ENCODE results near the gene SLCO3A1.
"Not testable (repeated sequence)": the region's sequence is repeated elsewhere in the genome, so short reads cannot be mapped to it uniquely, and the experiment has no call there.

Gene SLCO3A1

GRCh38 chr15:92044203-92044909 is 190.8 kb downstream of the SLCO3A1 start:
- DNase-seq: no peak

DNA sequence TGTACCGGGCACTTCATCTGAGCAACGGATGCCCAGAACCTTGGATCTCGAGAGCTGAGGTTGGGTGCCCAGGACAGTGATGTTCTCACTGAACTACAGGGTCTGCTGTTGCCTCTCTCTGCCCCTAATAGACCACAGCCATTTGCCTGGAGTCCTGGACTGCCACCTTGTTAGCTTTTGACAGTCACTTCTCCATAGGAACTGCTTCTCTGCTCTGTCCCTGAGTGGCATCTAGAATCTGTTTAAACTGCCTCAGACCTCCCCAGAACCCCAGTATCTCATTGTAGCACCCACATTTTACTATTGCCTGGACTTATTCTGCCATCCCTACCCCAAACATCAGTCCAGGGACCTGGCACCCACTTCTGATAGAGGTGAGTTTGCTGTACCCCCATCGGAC is 194.4 kb downstream of the SLCO3A1 start:
- DNase-seq: no peak

GRCh38 chr15:92048739-92049138 is 195.2 kb downstream of the SLCO3A1 start:
- no peak for DNase-seq

- DNase-seq: no peak
These were observed 195.9 kb downstream of the SLCO3A1 start for GRCh38 chr15:92049290-92049989.

GRCh38 chr15:92050220-92050898 is 196.9 kb downstream of the SLCO3A1 start:
- DNase-seq: no peak

DNA sequence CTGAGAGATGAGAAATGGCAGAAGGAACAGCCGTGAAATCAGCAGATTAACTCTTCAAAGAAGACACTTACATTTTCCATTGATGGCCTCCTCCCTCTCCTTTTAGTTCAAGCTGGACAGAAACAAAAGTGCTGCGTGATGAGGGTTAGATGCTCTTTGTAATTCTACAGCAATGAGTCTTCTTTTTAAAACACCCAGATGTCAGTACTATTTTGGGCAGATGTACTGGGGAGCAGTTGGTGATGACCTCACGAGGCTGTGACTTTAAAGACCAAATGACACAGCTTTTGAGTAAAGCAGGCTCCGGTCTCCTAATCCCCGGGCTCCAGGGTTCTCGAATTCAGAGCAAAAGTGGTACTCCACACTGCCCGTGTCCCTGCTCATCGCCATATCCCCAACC is 198.2 kb downstream of the SLCO3A1 start:
- no peak for DNase-seq

- DNase-seq: no peak
These were observed 200.3 kb downstream of the SLCO3A1 start for GRCh38 chr15:92053753-92054316.

DNA sequence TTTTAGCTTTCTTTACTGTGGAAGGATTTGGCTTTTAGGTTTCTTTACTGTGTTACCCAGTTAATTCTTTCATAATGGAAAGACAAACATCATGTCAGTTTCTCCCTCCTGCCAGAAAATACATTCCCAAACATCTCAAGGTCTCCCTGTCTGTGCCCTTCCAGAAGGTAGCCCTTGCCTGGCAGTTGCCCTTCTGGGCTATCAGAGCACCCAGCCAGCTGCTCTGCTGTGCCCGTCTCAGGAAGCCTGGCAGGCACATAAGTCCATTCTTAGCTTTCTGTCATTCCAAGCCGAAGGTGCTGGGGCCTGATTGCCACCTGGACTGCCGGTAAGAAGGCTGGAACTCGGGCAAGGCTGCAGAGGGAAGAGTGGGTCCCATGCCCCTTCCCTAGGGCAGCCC is 203.4 kb downstream of the SLCO3A1 start:
- DNase-seq: no peak

- DNase-seq: no peak
These were observed 205.8 kb downstream of the SLCO3A1 start for GRCh38 chr15:92059036-92059970.

- DNase-seq: not testable (repeated sequence)
These were observed 206.4 kb downstream of the SLCO3A1 start for GRCh38 chr15:92059971-92060311.

- no peak for DNase-seq
These were observed 208.1 kb downstream of the SLCO3A1 start for GRCh38 chr15:92061511-92062195.

DNA sequence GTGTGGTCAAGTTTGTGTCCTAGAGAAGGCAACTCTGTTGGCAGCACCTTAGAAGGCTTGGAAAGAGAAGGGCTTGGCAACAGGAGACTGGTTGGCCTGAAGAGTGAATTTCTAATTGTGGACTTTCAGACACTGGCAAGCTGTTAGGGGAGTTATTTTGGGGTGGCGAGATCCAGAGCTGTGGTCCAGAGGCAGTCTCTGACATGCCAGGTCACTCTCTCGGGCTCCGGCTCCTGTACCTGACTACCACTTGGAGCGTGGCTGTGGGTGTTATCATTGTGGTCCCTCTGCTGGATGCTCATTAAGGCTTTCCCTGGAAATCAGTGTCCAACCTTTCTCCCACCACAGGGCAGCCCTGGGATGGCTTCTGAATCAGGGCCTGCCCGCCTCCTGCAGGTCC is 209.0 kb downstream of the SLCO3A1 start:
- no peak for DNase-seq

DNA sequence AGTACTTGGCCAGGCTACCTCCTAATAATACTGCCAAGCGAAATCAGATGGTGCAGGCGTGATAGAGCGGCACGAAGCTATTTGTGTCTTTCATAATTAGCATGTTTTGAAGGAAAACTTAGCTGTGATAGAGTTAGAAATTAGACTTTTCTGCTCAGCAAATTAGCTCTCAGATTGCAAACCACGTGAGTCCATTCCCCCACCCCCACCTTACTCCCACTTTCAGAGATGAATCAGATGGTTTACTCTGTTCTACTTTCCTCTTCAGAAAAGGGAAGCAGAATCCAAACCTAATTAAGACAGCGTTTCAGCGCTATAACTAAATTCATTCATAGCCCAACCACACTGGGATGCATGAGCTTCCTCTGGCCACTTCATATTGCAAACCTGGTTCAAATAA is 214.6 kb downstream of the SLCO3A1 start:
- no peak for DNase-seq

DNA sequence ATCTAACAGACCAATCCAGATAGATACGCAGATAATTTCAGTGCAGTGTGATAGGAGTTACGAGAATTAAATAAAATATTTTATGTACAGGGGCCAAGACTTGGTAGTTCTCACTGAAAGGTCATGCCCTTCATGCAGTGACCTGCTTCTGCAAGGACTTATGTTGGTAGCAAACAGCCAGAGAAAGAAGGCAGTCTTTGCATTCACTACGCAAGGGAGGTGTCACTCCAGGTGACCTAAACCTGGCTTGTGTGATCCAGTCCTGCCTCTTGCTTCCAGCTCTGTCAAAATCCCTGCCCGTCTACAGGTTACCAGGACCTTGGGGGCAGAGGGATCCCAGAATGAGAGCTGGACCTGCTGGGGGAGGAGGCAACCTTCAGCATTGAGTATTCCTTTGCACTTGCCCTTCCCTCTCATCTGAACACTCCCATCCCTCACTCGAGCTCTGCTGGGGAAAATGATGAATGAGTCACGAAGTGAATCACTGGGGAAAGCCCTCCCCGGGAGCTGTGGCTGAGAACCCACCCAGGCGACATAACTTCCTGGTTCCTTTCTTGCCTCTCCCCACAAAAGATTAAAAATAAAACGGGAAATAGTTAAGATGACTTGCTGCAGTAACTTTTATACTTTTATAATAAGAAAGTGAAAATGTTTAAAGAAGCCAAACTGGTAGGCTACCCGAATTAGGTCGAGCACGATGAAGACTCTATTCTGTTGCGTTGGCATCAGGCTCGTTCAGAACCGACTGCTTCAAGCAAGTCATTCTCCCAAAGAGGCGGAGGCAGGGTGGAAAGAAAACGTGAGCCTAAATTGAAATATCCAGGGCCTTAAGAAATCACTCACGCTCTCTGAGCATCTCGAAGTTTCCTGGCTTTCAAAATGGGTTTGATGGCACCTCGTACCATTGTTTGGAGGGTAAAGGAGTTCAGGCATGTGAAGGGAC is 216.1 kb downstream of the SLCO3A1 start:
- peak; percentile 30 to 75 for DNase-seq

DNA sequence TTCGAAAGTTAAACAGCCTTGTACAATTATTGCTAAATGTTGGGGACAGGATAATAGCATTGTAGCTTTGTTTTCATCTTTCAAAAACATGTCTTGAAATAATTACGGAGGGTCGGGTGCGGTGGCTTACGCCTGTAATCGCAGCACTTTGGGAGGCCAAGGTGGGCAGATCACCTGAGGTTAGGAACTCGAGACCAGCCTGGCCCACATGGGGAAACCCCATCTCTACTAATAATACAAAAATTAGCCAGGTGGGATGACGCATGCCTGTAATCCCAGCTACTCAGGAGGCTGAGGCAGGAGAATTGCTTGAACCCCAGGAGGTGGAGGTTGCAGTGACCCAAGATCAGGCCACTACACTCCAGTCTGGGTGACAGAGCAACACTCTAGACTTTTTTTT is 216.7 kb downstream of the SLCO3A1 start:
- DNase-seq: not testable (repeated sequence)

DNA sequence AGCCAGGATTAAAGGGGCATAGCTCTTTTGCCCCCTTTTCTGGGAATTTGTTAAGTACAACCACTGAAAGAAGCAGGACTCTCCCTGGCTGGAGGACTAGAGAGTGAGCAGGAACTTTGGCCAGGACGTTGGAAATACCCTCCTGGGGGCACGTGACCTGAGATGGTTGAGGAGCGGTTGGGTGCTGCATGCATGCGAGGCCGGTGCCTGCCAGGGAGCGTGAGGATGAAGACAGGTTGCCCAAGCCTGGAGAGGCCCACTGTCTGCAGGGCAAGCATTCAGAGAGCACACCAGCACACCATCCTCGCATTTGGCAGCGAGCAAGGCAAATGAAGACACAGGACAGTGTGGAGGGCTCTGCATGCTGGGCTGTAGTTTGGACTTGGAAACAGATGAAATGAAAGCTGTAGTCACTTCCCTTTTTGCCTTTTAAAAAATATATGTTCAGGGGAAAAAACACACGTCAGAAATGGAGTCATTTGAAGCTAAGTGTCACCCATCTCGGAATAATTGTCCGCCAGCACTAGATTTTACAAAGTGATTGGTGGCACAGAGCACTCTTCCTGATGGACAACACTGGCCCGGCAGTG is 217.6 kb downstream of the SLCO3A1 start:
- peak in 1 of 2 donors; percentile 20 for DNase-seq

GRCh38 chr15:92073044-92073785 is 219.7 kb downstream of the SLCO3A1 start:
- no peak for DNase-seq

DNA sequence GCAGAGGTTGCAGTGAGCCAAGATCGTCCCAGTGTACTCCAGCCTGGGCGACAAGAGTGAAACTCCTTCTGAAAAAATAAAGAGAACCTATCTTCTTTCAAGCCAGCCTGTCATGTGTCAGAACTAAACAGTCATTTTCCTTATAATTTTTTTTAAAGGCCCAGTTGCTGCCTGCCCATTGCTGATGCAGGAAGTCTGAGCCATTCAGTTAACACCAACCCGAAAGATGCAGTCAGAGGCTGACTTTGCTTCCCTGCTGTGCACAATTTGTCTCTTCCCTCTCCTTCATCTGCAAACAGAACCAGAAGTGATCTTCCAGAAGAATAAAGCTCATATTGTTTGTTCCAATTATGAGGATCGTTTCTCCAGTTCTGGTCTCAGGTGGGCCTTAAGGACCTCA is 220.6 kb downstream of the SLCO3A1 start:
- no peak for DNase-seq

- no peak for DNase-seq
These were observed 221.1 kb downstream of the SLCO3A1 start for GRCh38 chr15:92074646-92075045.

- DNase-seq: no peak
These were observed 222.3 kb downstream of the SLCO3A1 start for GRCh38 chr15:92075764-92076163.

Measured in CD4-positive, alpha-beta T cell treated with Interleukin-4 for 1 hour (primary cell).